GM19023 (cell line): ENCODE results near the gene HNRNPUL2.
"Not testable (repeated sequence)": the region's sequence is repeated elsewhere in the genome, so short reads cannot be mapped to it uniquely, and the experiment has no call there.

ENCODE experiments used
- ATAC-seq: cut with Tn5 transposase; IDR thresholded peaks from one replicate; pipeline ENCODE4 v1.9.1; 2021; ENCODE audit warnings: mild to moderate bottlenecking, moderate library complexity; ENCODE audit not compliant: unreplicated experiment

HNRNPUL2 gene

DNA sequence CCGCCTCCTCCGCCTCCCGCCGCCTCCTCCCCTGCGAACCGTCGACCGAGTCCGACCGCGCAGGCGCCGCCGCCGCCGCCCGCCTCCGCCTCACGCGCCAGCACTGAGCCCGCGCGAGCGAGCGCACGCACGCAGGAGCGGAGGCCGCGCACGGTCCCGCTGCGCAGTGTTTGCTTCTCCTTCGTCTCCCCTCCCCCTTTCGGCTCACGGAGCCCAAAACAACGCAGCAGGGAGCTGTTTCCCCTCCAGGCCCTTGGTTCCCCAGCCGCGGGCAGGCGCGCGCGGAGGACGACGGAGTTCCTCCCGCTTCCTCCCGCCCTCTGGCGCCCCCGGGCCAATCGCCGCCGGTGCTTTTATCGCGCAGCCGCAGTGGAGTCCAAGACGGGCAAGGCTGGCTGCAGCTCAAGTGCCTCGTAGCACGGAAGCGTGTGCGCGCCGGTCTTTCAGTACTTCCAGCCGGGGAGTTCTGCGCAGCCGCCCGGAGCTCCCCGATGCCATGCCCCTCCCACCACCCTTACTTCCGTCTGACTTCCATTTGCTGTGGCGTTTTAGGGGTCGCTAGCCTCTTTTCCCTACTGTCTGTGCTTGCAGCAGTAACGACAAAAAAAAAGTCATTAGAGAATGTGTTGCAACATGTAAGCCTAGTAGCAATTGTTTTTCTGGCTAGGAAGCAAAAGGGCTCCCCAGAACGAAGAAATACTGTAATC lies at the start of gene HNRNPUL2:
HNRNPUL2 (minus strand) TSS at position 293 of the 707 bp plus-strand sequence. CDS start 301 bp downstream, outside the sequence.
- peak; percentile 74 for ATAC-seq

DNA sequence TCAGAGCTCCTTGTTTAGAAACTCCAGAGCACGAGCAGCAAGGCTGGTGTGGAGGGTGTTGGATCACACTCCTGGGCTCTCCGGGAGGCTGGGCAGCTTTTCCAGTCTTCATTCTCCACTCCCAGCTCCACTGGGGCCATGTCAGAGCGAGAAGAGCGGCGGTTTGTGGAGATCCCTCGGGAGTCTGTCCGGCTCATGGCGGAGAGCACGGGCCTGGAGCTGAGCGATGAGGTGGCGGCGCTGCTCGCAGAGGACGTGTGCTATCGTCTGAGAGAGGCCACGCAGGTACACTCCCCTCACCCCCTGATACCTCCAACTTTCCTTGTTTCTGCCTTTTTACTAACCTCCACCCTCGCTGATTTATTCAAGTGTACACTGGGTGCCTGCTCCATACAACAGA lies 48.4 kb upstream of the HNRNPUL2 start:
- ATAC-seq: no peak

DNA sequence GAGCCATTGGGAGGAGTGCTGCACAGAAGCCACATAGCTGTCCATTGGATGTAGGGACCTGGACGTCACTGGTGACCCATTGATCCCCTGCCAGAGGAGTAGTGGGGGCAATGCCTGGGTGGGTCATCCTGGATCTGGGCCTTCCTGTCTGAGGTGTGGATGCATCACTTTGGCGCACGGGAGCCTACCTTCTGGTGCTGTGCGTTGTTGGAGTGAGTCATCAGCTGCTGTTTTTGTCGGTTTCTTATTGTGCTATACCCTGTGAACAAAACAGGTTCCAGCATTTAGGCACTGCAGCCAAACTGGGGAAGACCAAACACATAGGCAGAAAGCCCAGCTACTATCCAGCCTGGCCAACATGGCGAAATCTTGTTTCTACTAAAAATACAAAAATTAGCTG lies 47.1 kb upstream of the HNRNPUL2 start:
- no peak for ATAC-seq

DNA sequence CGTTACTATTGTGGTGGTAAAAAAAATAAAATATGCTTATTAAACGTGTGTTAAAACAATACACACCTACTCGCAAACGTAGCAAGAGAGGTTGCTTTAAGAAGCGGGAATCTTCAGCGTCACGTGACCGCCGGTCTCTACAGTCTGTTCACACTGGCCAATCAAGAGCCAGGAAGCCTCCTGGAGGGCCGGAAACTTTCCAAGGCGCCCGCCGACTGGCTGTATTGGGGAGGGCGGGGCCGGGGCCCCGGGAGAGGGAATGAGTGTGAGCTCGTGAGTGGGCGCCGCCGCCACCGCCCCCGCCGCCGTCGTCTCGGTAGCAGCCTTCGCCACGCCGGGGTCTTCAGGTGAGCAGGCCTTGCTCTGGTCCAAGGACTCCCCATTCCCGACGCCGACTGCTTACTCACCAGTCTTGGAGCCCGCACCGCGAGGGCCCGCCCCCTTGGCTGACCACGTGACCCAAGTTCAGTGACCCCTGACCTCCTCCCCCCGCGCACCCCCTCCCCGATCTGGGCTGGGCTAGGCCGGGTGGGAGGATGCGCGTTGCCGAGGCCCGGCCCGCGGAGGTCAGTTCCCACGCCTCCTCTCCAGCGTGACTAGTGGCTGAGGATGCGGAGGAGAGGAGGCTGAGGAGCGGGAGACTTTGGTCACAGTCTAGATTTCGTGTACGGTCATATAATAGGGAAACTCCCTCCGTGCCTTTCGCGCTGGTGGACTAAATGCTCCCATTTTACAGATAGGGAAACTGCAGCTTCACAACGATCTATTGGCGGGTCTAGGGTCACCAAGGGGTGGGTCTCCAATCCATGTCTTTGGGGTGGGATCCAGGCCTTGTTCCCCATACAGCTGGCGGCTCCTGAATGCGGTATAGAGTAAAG lies 44.1 kb upstream of the HNRNPUL2 start, which contains the start of gene TAF6L:
TAF6L (plus strand) TSS at position 253 of the 878 bp plus-strand sequence. CDS start 4,388 bp downstream, outside the sequence.
- ATAC-seq: peak; percentile 86

DNA sequence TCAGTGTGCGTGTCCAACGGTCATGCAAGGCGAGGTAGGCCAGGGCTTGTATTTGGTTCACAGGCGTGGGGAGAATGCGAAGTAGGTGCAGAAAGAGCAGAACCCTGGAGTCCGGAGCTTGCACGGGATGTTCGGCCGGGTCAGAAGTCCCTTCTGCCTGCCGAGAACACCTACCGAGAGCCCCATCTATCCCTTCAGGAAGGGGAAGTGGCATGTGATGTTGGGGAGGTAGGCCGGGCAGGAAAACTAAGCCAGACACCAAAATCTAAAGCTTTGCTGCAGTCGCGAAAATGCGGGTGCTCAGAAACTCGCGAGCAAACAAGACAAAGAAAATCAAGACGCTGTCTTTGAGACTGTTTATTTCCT lies 43.5 kb upstream of the HNRNPUL2 start:
- peak; percentile 3 for ATAC-seq

DNA sequence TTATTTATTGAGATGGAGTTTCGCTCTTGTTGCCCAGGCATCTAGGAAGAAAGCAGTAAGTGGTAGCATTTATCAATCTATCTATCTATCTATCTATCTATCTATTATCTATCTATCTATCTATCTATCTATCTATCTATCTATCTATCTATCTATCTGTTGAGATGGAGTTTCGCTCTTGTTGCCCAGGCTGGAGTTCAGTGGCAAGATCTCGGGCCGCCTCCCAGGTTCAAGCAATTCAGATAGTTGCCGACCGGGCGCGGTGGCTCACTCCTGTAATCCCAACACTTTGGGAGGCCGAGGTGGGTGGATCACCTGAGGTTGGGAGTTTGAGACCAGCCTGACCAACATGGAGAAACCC lies 33.6 kb upstream of the HNRNPUL2 start:
- ATAC-seq: not testable (repeated sequence)

DNA sequence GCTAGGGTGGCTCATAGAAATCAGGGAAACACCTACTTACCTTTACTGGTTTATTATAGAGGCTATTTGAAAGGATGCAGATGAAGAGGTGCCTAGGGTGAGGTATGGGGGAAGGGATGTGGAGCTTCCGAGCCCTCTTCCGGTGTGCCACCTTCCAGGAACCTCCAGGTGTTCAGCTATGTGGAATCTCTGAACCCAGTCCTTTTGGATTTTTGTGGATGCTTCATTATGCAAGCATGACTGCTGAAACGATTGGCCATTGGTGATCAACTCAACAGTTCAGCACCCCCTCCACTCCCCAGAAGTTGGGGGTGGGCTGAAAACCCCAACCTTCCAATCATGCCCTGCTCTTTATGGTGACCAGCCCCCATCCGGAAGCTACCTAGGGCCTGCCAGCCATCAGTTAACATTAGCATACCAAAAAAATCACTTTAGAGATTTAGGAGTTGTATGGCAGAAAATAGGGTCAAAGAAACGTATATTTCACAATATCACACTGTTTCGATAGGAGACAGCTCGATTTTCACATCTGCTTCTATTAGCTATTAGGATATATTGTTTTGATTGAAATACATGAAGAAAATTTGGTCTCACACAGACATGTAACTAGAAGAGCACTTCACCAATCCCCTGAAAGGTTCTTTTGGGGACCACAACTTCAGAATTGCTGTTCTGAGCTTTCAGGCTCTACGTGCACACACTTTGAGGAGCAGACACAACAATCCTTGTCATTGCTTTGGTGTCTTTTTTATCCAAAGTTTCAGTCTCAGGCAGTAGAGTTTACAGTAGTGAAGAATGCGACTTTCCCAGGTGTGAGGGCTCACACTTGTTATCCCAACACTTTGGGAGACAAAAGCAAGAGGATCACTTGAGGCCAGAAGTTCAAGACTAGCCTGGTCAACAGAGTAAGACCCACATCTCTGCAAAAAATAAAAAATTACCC lies 30.9 kb upstream of the HNRNPUL2 start:
- ATAC-seq: no peak

DNA sequence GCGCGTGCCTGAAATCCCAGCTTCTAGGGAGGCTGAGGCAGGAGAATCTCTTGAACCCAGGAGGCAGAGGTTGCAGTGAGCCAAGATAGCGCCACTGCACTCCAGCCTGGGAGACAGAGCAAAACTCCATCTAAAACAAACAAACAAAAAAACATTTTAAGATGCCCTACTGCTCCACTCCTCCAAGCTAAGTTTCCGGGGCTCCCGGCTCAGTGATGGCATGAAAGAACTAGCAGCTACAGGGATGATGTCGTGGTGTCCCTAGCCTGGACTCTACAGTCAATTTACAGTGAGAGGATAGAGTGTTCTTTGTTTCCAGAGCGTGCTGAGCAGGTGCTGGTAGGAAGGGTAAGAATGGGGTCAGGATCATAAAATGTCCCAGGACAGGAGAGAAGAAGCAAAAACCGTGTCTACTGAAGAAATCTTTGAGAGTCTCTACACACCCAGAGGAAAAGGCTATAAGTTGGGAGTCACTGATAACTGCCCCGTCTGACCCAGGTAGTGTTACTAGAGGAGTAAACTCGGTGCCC lies 27.9 kb upstream of the HNRNPUL2 start:
- ATAC-seq: no peak

DNA sequence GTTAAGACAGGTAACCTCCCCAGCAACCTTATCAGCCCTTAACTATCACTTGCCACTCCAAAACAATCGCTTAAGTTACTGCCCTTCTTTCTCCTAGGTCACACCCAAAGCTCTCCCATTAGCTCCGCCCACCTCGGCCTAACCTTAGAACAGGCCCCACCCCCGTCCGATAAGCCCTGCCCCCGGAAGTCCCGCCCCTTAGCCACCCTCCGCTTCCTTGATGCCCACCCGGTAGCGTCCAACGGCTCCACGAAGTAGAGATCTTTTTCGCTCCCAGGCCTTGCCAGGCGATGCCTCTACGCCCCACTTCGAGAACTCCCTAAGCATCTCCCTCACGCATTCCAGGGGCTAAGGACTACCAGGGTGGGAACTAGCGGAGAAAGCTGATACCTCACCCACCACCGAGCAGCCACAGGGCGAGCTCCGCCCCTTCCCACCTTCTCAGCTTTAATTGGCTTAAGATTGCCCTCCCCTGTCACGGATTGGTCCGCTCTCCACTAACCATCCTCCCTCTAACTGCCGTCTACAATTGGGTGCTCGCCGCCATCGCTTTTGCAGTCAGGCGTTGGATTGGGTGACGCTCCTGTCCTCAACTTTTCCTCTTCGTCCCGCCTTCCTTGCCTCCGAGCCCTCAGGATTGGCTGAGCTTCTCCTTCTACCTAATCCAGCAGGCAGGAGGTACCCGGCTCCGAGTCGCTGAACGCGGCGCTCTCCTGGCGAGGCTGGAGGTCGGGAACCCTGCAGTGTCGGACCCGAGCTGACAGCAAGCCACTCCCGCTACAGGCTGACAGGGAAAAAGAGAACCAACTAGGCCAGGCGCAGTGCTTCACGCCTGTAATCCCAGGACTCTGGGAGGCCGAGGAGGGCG lies 26.7 kb upstream of the HNRNPUL2 start, which contains the start of gene ZBTB3:
ZBTB3 (minus strand) TSS at position 425 of the 868 bp plus-strand sequence. CDS start 496 bp downstream, outside the sequence.
- peak; percentile 96 for ATAC-seq

DNA sequence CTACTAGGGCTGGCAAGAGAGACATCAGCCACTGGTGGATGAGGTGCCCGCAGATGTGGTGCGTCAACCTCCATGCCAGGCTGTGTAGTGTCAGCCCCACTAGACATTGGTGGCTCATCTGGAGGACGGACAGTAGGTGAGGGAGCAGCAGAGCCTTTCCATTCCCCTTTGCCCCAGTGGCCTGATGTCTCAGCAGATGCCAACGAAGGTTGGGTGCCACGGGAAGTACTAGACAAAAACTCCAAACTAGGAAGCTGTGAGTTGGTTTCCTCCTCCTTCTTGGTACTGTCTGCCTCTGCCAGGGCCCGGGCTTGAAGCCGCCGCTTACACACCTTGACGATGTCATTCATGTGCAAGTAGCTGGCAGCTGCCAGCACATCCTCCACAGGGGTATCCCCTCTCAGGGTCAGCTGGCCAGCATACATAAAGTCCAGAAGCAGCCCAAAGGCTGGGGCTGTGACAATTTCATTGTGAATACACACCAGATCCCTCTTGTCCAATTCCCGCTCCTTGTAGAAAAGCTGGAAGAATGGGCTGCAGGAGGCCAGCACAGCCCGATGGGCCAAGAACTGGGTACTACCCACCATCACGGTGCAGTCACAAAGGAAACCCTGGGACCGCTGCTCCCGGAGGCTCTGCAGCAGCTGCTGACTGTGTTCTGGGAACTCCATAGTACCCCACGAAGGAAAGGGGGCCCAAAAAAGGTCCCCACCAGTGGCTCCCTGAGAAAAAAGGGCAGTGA lies 25.9 kb upstream of the HNRNPUL2 start:
- no peak for ATAC-seq

DNA sequence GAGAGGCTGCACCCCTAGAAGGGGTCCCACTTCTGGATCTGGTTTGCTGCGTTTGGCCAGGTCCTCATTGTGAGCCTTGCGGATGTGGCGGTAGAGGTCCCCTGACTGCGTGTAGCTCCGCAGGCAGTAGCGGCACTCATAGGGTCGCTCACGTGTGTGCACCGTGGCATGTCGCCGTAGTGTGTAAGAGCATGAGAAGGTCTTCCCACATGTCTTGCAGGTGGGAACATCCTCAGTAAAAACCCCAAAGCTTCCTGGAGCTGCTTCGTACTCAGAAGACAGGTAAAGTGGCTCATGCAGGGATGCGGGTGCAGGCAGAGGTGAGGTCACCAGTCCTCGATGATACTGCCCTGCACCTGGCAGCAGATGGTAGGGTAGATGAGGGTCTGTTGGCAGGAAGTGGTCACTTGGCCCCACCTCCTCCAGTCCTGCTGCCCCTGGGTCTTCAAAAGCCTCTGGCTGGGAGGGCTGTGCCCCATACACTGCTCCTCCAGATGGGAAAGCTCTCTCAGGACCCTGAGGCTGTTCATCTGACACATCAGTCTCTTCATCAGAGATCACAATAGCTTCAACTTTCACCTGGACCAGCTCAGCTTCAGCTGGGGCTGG lies 25.0 kb upstream of the HNRNPUL2 start:
- ATAC-seq: no peak

DNA sequence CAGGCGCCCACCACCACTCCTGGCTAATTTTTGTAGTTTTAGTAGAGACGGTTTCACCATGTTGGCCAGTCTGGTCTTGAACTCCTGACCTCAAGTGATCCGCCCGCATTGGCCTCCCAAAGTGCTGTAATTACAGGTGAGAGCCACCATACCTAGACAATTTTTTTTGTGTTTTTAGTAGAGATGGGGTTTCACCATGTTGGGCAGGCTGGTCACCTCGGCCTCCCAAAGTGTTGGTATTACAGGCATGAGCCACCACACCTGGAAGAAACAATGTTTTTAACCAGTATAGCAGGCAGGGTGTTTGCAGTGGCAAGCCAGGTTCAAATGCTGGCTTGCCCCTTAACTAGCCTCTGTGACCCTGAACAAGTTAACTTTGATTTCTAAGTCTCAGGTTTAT lies 22.7 kb upstream of the HNRNPUL2 start:
- ATAC-seq: not testable (repeated sequence)

DNA sequence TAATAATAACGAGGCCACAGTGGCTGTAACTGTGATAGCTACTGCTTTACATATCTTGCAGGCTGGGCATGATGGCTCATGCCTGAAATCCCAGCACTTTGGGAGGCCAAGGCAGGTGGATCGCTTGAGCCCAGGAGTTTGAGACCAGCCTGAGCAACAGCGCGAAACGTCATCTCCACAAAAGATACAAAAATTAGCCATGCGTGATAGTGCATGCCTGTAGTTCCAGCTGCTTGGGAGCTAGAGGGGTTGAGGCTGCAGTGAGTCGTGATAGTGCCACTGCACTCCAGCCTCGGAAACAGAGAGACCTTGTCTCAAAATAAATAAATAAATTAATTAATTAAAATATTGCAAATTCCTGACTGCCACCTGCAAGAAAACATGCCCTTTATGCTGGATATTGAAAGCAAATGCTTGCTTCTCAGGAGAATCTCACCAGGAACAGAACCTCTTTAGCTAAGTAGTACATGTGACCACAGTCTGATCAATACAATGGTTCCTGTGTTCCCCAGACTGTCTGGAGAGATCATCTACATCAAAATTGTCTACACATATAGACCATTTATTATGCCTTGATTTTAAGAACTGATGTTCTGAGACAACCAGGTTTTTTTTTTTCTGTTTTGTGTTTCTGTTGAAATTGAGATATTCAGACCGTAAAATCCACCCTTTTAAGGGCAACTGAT lies 20.4 kb upstream of the HNRNPUL2 start:
- no peak for ATAC-seq

DNA sequence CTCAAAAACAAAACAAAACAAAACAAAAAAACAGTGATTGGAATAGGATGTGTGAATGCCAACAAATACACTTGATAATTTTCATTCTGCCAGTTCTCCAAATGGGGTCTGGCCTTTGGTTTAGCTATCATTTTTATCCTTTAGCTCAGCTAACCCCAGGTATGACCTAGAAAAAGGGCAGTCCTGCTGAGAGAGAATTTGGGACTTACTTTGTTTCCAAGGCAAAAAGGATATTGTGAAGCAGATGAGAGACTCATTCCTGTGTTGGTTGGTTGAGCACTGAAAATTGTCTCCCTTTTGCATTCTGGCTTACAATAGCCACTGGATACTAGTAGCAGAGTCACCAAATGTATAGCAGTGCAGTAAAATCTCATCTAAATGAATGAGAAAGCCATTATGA lies 9.9 kb upstream of the HNRNPUL2 start:
- ATAC-seq: no peak

DNA sequence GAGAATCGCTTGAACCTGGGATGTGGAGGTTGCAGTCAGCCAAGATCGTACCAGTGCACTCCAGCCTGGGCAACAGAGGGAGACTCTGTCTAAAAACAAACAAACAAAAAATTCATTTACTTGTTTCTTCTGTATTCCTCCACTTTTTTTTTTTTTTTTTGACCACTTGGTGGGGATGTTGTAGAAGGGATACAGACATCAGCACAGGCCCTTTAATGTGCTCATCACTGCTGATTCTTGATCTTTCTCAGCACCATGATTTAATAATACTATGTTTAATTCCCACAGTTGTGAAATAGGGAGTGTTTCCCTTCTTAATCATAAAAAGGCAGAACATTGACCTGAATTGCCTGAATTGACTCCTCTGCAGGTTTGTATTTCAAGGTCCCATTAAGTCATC lies 5.6 kb upstream of the HNRNPUL2 start:
- no peak for ATAC-seq

DNA sequence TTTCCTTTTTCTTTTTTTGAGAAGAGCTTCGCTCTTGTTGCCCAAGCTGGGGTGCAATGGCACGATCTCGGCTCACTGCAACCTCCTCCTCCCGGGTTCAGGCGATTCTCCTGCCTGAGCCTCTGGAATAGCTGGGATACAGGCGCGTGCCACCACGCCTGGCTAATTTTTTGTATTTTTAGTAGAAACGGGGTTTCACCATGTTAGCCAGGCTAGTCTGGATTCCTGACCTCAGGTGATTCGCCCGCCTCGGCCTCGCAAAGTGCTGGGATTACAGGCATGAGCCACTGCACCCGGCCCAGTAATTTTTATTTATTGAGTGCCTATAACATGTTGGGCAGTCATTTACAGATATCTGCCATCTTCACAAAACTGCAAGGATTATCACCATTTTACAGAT lies 2.8 kb upstream of the HNRNPUL2 start:
- not testable (repeated sequence) for ATAC-seq

DNA sequence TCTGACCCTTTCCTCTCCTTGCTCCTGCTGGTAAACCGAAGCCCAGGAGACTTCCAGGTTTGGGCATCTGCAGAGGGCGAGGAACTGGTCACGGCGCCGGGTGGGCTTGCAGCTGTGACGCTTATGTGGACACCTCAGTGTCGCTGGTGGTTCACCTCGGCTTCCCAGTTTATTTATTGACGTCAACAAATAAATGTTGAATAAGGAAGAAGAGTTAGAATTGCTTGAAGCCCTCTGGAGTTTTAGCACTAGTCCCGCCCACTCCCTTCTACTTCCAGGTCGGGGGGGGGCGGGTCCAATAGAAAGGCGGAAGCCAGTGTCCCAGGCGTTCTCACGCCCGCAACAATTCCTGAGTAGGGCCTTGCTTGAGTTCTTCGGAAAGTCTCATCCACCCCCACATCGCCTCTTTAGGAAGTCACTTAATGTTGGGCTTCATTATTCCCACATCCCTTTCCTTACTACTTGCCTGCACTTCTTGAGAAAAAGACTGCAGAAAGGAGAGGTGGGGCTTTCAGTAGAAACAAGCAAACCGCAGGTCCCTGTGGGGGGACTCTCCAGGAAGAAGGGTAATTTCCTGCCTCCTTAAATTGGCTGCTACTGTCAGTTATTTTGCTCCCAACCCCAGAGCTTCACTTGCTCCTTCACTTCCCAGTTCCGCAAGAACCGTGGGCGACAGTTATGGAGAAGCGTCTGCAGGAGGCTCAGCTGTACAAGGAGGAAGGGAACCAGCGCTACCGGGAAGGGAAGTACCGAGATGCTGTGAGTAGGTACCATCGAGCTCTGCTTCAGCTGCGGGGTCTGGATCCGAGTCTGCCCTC lies 1.1 kb upstream of the HNRNPUL2 start, which contains the start of gene TTC9C:
TTC9C (plus strand) TSS at position 316 of the 818 bp plus-strand sequence; CDS start at position 679, 363 bp downstream.
- ATAC-seq: peak; percentile 16
